IMR-90 (cell line): ENCODE measurements around the gene TANK. TPM values are rescaled to one million over a fixed set of nuclear protein-coding genes. Genes with fewer than 3 reads are reported as not detected.

ENCODE experiments used
- ATAC-seq: fragments of 200-7000 bp; cut with Tn5 transposase; 2 replicates; pipeline ENCODE4 v1.9.1; 2020; ENCODE audit warnings: low read depth, mild to moderate bottlenecking, moderate library complexity
- BruUV-seq: library from RNA; stranded (reverse); fragments of 400-500 nt; replicated peaks from 2 replicates; lab custom pipeline; 2021; lab: Mats Ljungman, UMichigan
- CTCF ChIA-PET: fragments of 300-600 bp; formaldehyde crosslinking; extraction: SDS; loops from one replicate; lab custom pipeline; 2021; ENCODE audit warnings: antibody characterized with exemption; lab: Yijun Ruan, JAX
- POLR2A ChIA-PET: fragments of 300-600 bp; sonication (Branson Sonifier 250); formaldehyde crosslinking; loops from one replicate; lab custom pipeline; 2022; ENCODE audit warnings: antibody characterized with exemption; ENCODE audit not compliant: unreplicated experiment; lab: Charles Lee
- DNase-seq: peaks from one replicate; pipeline ENCODE4 v3.0.0; 2013
- H2AFZ ChIP-seq: replicated peaks from 2 replicates; pipeline ENCODE3; 2013; ENCODE audit warnings: low read length, mild to moderate bottlenecking; ENCODE audit not compliant: poor library complexity
- H2AK5ac ChIP-seq: 2 replicates; pipeline ENCODE4 v1.6.1; 2013; ENCODE audit warnings: low read depth, low read length, inconsistent platforms
- H2AK9ac ChIP-seq: replicated peaks from 2 replicates; pipeline ENCODE3; 2013; ENCODE audit warnings: mild to moderate bottlenecking, low read depth, low read length, moderate library complexity; ENCODE audit not compliant: poor library complexity
- H2BK120ac ChIP-seq: 2 replicates; pipeline ENCODE4 v1.6.1; 2013; ENCODE audit warnings: low read depth, low read length, inconsistent platforms
- H2BK15ac ChIP-seq: 3 replicates; pipeline ENCODE4 v1.6.1; 2013; ENCODE audit warnings: low read depth, low read length, inconsistent platforms
- H2BK20ac ChIP-seq: 2 replicates; pipeline ENCODE4 v1.6.1; 2013; ENCODE audit warnings: low read depth, mild to moderate bottlenecking, inconsistent platforms, low read length, moderate library complexity
- H2BK5ac ChIP-seq: 2 replicates; pipeline ENCODE4 v1.6.1; 2013; ENCODE audit warnings: mild to moderate bottlenecking, low read depth, low read length, inconsistent platforms; ENCODE audit not compliant: poor library complexity, severe bottlenecking
- H3K14ac ChIP-seq: replicated peaks from 2 replicates; pipeline ENCODE4 v1.6.1; 2013; ENCODE audit warnings: low read depth, low read length, inconsistent platforms
- H3K18ac ChIP-seq: 2 replicates; pipeline ENCODE4 v1.6.1; 2013; ENCODE audit warnings: low read depth, low read length, control low read depth
- H3K23ac ChIP-seq: 2 replicates; pipeline ENCODE4 v1.6.1; 2013; ENCODE audit warnings: low read depth, low read length, inconsistent platforms
- H3K27ac ChIP-seq: 2 replicates; pipeline ENCODE4 v1.5.1; 2013; ENCODE audit warnings: mild to moderate bottlenecking, control low read depth, low read length; ENCODE audit not compliant: insufficient read depth
- H3K27me3 ChIP-seq: 2 replicates; pipeline ENCODE4 v1.6.1; 2013; ENCODE audit warnings: low read length; ENCODE audit not compliant: control insufficient read depth, insufficient read depth
- H3K36me3 ChIP-seq: 2 replicates; pipeline ENCODE4 v1.6.1; 2013; ENCODE audit warnings: low read length, mixed read lengths; ENCODE audit not compliant: control insufficient read depth, insufficient read depth
- H3K4ac ChIP-seq: 2 replicates; pipeline ENCODE4 v1.6.1; 2013; ENCODE audit warnings: low read depth, low read length, inconsistent platforms
- H3K4me1 ChIP-seq: 2 replicates; pipeline ENCODE4 v1.6.1; 2013; ENCODE audit warnings: low read length, mixed read lengths; ENCODE audit not compliant: control insufficient read depth, insufficient read depth
- H3K4me2 ChIP-seq: 2 replicates; pipeline ENCODE4 v1.6.1; 2013; ENCODE audit warnings: low read depth, mild to moderate bottlenecking, control low read depth, low read length, moderate library complexity
- H3K4me3 ChIP-seq: 2 replicates; pipeline ENCODE4 v1.5.1; 2013; ENCODE audit warnings: low read depth, mild to moderate bottlenecking, control low read depth, low read length, moderate library complexity; ENCODE audit not compliant: insufficient read depth
- H3K56ac ChIP-seq: 2 replicates; pipeline ENCODE4 v1.6.1; 2013; ENCODE audit warnings: low read length, inconsistent platforms; ENCODE audit not compliant: insufficient read depth; ENCODE audit errors: extremely low read depth
- H3K79me1 ChIP-seq, 2 experiments: 2 replicates each; pipeline ENCODE4 v1.6.1; 2013; ENCODE audit warnings: low read length in 2 of 2, inconsistent platforms in 1 of 2, low read depth in 1 of 2
- H3K9ac ChIP-seq: 2 replicates; pipeline ENCODE4 v1.6.1; 2013; ENCODE audit warnings: low read depth, low read length, control low read depth
- H3K9me1 ChIP-seq: 2 replicates; pipeline ENCODE4 v1.6.1; 2013; ENCODE audit warnings: low read length, inconsistent platforms; ENCODE audit not compliant: insufficient read depth
- H3K9me3 ChIP-seq: 2 replicates; pipeline ENCODE4 v1.6.1; 2013; ENCODE audit warnings: low read length; ENCODE audit not compliant: control insufficient read depth, insufficient read depth
- H4K20me1 ChIP-seq: 2 replicates; pipeline ENCODE4 v1.6.1; 2013; ENCODE audit warnings: low read length, inconsistent platforms; ENCODE audit not compliant: insufficient read depth
- H4K5ac ChIP-seq: 2 replicates; pipeline ENCODE4 v1.6.1; 2013; ENCODE audit warnings: mild to moderate bottlenecking, low read depth, low read length, control low read depth
- H4K8ac ChIP-seq, 2 experiments: 2 replicates each; pipeline ENCODE4 v1.6.1; 2013; ENCODE audit warnings: low read depth in 2 of 2, low read length in 2 of 2, control low read depth in 1 of 2, inconsistent platforms in 1 of 2
- H4K91ac ChIP-seq: 2 replicates; pipeline ENCODE4 v1.6.1; 2013; ENCODE audit warnings: low read depth, low read length, inconsistent platforms; ENCODE audit not compliant: insufficient read depth
- RAD21 ChIP-seq: IDR thresholded peaks from 2 replicates; pipeline ENCODE4 v1.6.1; 2012; ENCODE audit warnings: low read length, improper control_type of control experiment
- USF2 ChIP-seq: fragments of 150-350 bp; IDR thresholded peaks from 2 replicates; pipeline ENCODE4 v1.6.1; 2017; ENCODE audit warnings: mild to moderate bottlenecking, antibody characterized with exemption, low read length, low read depth
- WGBS, 2 experiments: methylation state at CpG; one replicate each; pipeline versions ENCODE4 v1.1.5 to v1.1.7; 2013; ENCODE audit warnings: missing lambda C conversion rate in 2 of 2; ENCODE audit not compliant: insufficient read length in 1 of 2; ENCODE audit errors: extremely low coverage in 2 of 2; 5-methylcytosine and 5-hydroxymethylcytosine counted together
- dilution Hi-C: fragments of 300-500 bp; cut with HindIII; formaldehyde crosslinking; loops from one replicate; pipeline ENCODE4 v1.14.3; 2018; ENCODE audit warnings: low sequenced_read_pairs; ENCODE audit not compliant: unreplicated experiment
- in situ Hi-C: fragments of 300-500 bp; cut with MboI; formaldehyde crosslinking; loops from 3 replicates; pipeline ENCODE4 v1.14.3; 2019; ENCODE audit warnings: low sequenced_read_pairs, inconsistent platforms, mixed read lengths
- intact Hi-C: fragments of 100-400 bp; cut with micrococcal nuclease; formaldehyde crosslinking; loops from 2 replicates; pipeline ENCODE4 v1.10.0; 2022
- polyA plus RNA-seq, 3 experiments: library from polyadenylated mRNA; depleted of rRNA; stranded (reverse); fragments of >200 nt; gene quantifications; 2 replicates each; pipeline ENCODE4 v1.2.3, GENCODE V29; 2012; ENCODE audit warnings: low replicate concordance in 1 of 3
- total RNA-seq: library from RNA; depleted of rRNA; stranded (reverse); fragments of >200 nt; gene quantifications from 2 replicates; pipeline ENCODE4 v1.2.3, GENCODE V29; 2012

Gene TANK
- total and polyA plus RNA-seq, 2 of the 4 experiments (the other 2 are of a cell fraction), result 25.4 to 41.9 TPM

GRCh38 chr2:161121622-161122021, 38.6 kb upstream of the TANK start:
- no peak overlapping the region for H3K18ac ChIP-seq
- H2AK5ac ChIP-seq, result peak overlapping the region; percentile 85
- no peaks in the 10 kb centered on the region for H4K20me1 ChIP-seq
- H3K9ac ChIP-seq, result no peak overlapping the region
- H2AFZ ChIP-seq, result no peak overlapping the region
- H3K23ac ChIP-seq, result peak overlapping the region; percentile 58; the same call in 1 of the 2 replicates
- no peaks in the 10 kb centered on the region for H3K9me3 ChIP-seq
- H3K27ac ChIP-seq, result no peak overlapping the region
- H2AK9ac ChIP-seq, result no peak overlapping the region
- no peak overlapping the region for H3K4me3 ChIP-seq
- H2BK5ac ChIP-seq, result no peak overlapping the region
- no peak for TF ChIP-seq RAD21
- TF ChIP-seq USF2, result no peak
- H3K27me3 ChIP-seq, result no peaks in the 10 kb centered on the region
- H3K4ac ChIP-seq, result peak overlapping the region; percentile 57; the same call in 1 of the 2 replicates
- in situ Hi-C loops (no loop called here), dilution Hi-C loops (no loop called here), intact Hi-C loops (no loop called here)
- H2BK15ac ChIP-seq, result peak overlapping the region; percentile 67; the same call in 1 of the 3 replicates
- H3K14ac ChIP-seq, result no peak overlapping the region
- WGBS, 2 experiments, result no CpG with 5 or more reads among the region's 2 CpGs
- DNase-seq (no peak), ATAC-seq (no peak)
- H2BK120ac ChIP-seq, result peak overlapping the region; percentile 60
- no peak overlapping the region for H3K56ac ChIP-seq
- peaks cover 7% of the 10 kb centered on the region; the same call in 1 of the 2 replicates for H3K9me1 ChIP-seq
- CTCF ChIA-PET, result interaction anchor here (1.1 to 1.4 kb wide), 2 partner anchors 8 to 58 kb away, joined by 3 to 4 read pairs; no protein-coding TSS in a partner anchor
- H3K4me2 ChIP-seq, result no peak overlapping the region
- peak overlapping the region; percentile 39 for H2BK20ac ChIP-seq
- no peaks in the 10 kb centered on the region for H3K36me3 ChIP-seq
- 0 out of 2 replicates have a peak overlapping the region, but pooled peaks have one; percentile 51 for H4K91ac ChIP-seq
- H4K8ac ChIP-seq, result no peak overlapping the region
- H4K5ac ChIP-seq, result peak overlapping the region; percentile 35; the same call in 1 of the 2 replicates
- BruUV-seq, result no TSS peak
- POLR2A ChIA-PET, result no interaction called here
- H3K79me1 ChIP-seq, result no peaks in the 10 kb centered on the region
- H3K4me1 ChIP-seq, result peaks cover 11% of the 10 kb centered on the region; the same call in 1 of the 2 replicates
